K562 (cell line): ENCODE measurements around the gene ILKAP. TPM values are rescaled to one million over a fixed set of nuclear protein-coding genes. Genes with fewer than 3 reads are reported as not detected.
A peak's percentile ranks its signal among the peaks of the same experiment; 100 is the strongest.

Experiments
- C11orf30 ChIP-seq: fragments of 450-650 bp; IDR thresholded peaks from 2 replicates; pipeline ENCODE4 v1.6.1; 2016; ENCODE audit warnings: low read depth, mild to moderate bottlenecking
- MCM3 ChIP-seq: fragments of 450-650 bp; IDR thresholded peaks from 2 replicates; pipeline ENCODE4 v1.6.1; 2016
- NR4A1 ChIP-seq, 2 experiments: fragments of 250-450 bp in 1 of 2; fragments of 450-650 bp in 1 of 2; sonication (Bioruptor Pico) in 1 of 2; IDR thresholded peaks; 2 replicates each; pipeline versions ENCODE4 v1.4.0 to v1.6.1; 2016 to 2020; ENCODE audit warnings: mild to moderate bottlenecking in 2 of 2, missing compliant biosample characterization in 1 of 2, missing genetic modification characterization in 1 of 2, moderate library complexity in 1 of 2
- PHB ChIP-seq: fragments of 250-450 bp; sonication (Bioruptor Pico); IDR thresholded peaks from 2 replicates; pipeline ENCODE4 v1.5.0; 2021
- PTRF ChIP-seq: fragments of 450-650 bp; IDR thresholded peaks from 2 replicates; pipeline ENCODE4 v1.6.1; 2016; ENCODE audit warnings: mild to moderate bottlenecking, missing genetic modification characterization, missing compliant biosample characterization
- ZFP30 ChIP-seq: fragments of 250-450 bp; sonication (Bioruptor Pico); IDR thresholded peaks from 2 replicates; pipeline ENCODE4 v1.8.0; 2022; ENCODE audit warnings: moderate library complexity, mild to moderate bottlenecking, inconsistent platforms, borderline replicate concordance
- ZNF165 ChIP-seq: fragments of 250-450 bp; sonication (Bioruptor Pico); IDR thresholded peaks from 2 replicates; pipeline ENCODE4 v1.4.0; 2020; ENCODE audit warnings: borderline replicate concordance
- ZNF174 ChIP-seq: fragments of 250-450 bp; sonication (Bioruptor Pico); IDR thresholded peaks from 2 replicates; pipeline ENCODE4 v1.4.0; 2020; ENCODE audit warnings: mild to moderate bottlenecking
- ZNF212 ChIP-seq: fragments of 450-650 bp; formaldehyde crosslinking; IDR thresholded peaks from 2 replicates; pipeline ENCODE4 v1.4.0; 2020; ENCODE audit warnings: mild to moderate bottlenecking
- ZNF277 ChIP-seq: fragments of 250-450 bp; sonication (Bioruptor Pico); IDR thresholded peaks from 2 replicates; pipeline ENCODE4 v1.8.0; 2022; ENCODE audit warnings: inconsistent platforms, mild to moderate bottlenecking, moderate library complexity, borderline replicate concordance
- ZNF311 ChIP-seq: fragments of 250-450 bp; sonication (Bioruptor Pico); IDR thresholded peaks from 2 replicates; pipeline ENCODE4 v1.4.0; 2020; ENCODE audit warnings: mild to moderate bottlenecking, moderate library complexity
- ZNF589 ChIP-seq: fragments of 200-800 bp; sonication (Bioruptor generic); IDR thresholded peaks from 2 replicates; pipeline ENCODE4 v1.6.1; 2016; ENCODE audit warnings: low read depth, missing genetic modification characterization, missing compliant biosample characterization
- ZNF764 ChIP-seq: fragments of 250-450 bp; sonication (Bioruptor Pico); IDR thresholded peaks from 2 replicates; pipeline ENCODE4 v1.4.0; 2020; ENCODE audit warnings: low read depth, mild to moderate bottlenecking, moderate library complexity
- polyA plus RNA-seq, 8 experiments: library from polyadenylated mRNA; depleted of rRNA in 4 of 8; stranded (reverse) in 5 of 8; unstranded in 3 of 8; fragments of >200 nt; fragmentation: Nextera tagmentation in 2 of 8; fragmentation: Illumina TruSeq in 1 of 8; extraction: Ambion mirVana in 2 of 8; extraction: Trizol in 1 of 8; gene quantifications; 2 replicates each; pipeline versions ENCODE4 v1.2.1 to v1.2.3, GENCODE V29; 2011 to 2014; ENCODE audit warnings: inconsistent platforms in 1 of 8, missing spikeins in 1 of 8
- total RNA-seq, 7 experiments: library from RNA; depleted of rRNA in 6 of 7; stranded (reverse); fragments of >200 nt in 6 of 7; fragmentation: Illumina TruSeq in 2 of 7; extraction: Trizol in 2 of 7; gene quantifications; 2 replicates each; pipeline versions ENCODE4 v1.2.1 to v1.2.3, GENCODE V29; 2011 to 2021; ENCODE audit warnings: low replicate concordance in 1 of 7
- TF ChIP-seq, protein P1 (sequence below): fragments of 250-450 bp; sonication (Bioruptor Pico); IDR thresholded peaks from 2 replicates; pipeline ENCODE4 v1.5.1; 2021; ENCODE audit warnings: mild to moderate bottlenecking
- TF ChIP-seq, protein P2 (sequence below): sonication (generic); formaldehyde crosslinking; IDR thresholded peaks from 2 replicates; pipeline ENCODE4 v1.8.0; 2022; ENCODE audit warnings: missing genetic modification reagents, mild to moderate bottlenecking, borderline replicate concordance
- TF ChIP-seq, protein P3 (sequence below), 2 experiments: fragments of 450-650 bp in 1 of 2; sonication (generic) in 1 of 2; formaldehyde crosslinking in 1 of 2; IDR thresholded peaks in 1 of 2; conservative IDR thresholded peaks in 1 of 2; 2 replicates each; pipeline versions ENCODE4 v1.6.1 to v1.8.1; 2016 to 2023; ENCODE audit warnings: mild to moderate bottlenecking in 2 of 2, moderate library complexity in 2 of 2, inconsistent platforms in 1 of 2, missing genetic modification reagents in 1 of 2
- TF ChIP-seq, protein P4 (sequence below): sonication (generic); formaldehyde crosslinking; IDR thresholded peaks from 2 replicates; pipeline ENCODE4 v1.8.1; 2023; ENCODE audit warnings: missing genetic modification reagents, mild to moderate bottlenecking, borderline replicate concordance

Gene ILKAP
- total and polyA plus RNA-seq, 9 of the 15 experiments (the other 6 are each of a cell fraction or from before 2014, with no cell fraction given): 3.1 to 43.9 (median 20.7) TPM

- TF ChIP-seq ZNF277 (CRISPR knock-in tag): no peak
- TF ChIP-seq MCM3: no peak
- peak; percentile 88 for TF ChIP-seq C11orf30
- TF ChIP-seq ZNF311 (CRISPR knock-in tag): no peak
- TF ChIP-seq, protein P1, sequence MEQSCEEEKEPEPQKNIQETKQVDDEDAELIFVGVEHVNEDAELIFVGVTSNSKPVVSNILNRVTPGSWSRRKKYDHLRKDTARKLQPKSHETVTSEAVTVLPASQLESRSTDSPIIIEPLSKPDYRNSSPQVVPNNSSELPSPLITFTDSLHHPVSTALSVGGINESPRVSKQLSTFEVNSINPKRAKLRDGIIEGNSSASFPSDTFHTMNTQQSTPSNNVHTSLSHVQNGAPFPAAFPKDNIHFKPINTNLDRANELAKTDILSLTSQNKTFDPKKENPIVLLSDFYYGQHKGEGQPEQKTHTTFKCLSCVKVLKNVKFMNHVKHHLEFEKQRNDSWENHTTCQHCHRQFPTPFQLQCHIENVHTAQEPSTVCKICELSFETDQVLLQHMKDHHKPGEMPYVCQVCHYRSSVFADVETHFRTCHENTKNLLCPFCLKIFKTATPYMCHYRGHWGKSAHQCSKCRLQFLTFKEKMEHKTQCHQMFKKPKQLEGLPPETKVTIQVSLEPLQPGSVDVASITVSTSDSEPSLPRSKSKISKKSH: no peak
- TF ChIP-seq, protein P2, sequence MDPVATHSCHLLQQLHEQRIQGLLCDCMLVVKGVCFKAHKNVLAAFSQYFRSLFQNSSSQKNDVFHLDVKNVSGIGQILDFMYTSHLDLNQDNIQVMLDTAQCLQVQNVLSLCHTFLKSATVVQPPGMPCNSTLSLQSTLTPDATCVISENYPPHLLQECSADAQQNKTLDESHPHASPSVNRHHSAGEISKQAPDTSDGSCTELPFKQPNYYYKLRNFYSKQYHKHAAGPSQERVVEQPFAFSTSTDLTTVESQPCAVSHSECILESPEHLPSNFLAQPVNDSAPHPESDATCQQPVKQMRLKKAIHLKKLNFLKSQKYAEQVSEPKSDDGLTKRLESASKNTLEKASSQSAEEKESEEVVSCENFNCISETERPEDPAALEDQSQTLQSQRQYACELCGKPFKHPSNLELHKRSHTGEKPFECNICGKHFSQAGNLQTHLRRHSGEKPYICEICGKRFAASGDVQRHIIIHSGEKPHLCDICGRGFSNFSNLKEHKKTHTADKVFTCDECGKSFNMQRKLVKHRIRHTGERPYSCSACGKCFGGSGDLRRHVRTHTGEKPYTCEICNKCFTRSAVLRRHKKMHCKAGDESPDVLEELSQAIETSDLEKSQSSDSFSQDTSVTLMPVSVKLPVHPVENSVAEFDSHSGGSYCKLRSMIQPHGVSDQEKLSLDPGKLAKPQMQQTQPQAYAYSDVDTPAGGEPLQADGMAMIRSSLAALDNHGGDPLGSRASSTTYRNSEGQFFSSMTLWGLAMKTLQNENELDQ: no peak
- no peak for TF ChIP-seq ZNF589 (CRISPR knock-in tag)
- TF ChIP-seq ZNF174 (CRISPR knock-in tag): no peak
- TF ChIP-seq PHB (CRISPR knock-in tag): no peak
- no peak for TF ChIP-seq ZFP30 (CRISPR knock-in tag)
- TF ChIP-seq PTRF: no peak
- TF ChIP-seq, protein P3, sequence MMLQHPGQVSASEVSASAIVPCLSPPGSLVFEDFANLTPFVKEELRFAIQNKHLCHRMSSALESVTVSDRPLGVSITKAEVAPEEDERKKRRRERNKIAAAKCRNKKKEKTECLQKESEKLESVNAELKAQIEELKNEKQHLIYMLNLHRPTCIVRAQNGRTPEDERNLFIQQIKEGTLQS (IDR thresholded peaks at IDR 0.05): peak; percentile 41; the same call in 1 of the 2 replicates
- TF ChIP-seq, protein P3 (CRISPR knock-in tag; conservative IDR thresholded peaks at IDR 0.05): no peak
- TF ChIP-seq ZNF212 (CRISPR knock-in tag): no peak
- no peak for TF ChIP-seq ZNF165 (CRISPR knock-in tag)
- TF ChIP-seq NR4A1 (CRISPR knock-in tag; IDR thresholded peaks at IDR 0.05): no peak
- no peak for TF ChIP-seq NR4A1 (tag; IDR thresholded peaks at IDR 0.05)
- no peak for TF ChIP-seq ZNF764 (CRISPR knock-in tag)
- TF ChIP-seq, protein P4, sequence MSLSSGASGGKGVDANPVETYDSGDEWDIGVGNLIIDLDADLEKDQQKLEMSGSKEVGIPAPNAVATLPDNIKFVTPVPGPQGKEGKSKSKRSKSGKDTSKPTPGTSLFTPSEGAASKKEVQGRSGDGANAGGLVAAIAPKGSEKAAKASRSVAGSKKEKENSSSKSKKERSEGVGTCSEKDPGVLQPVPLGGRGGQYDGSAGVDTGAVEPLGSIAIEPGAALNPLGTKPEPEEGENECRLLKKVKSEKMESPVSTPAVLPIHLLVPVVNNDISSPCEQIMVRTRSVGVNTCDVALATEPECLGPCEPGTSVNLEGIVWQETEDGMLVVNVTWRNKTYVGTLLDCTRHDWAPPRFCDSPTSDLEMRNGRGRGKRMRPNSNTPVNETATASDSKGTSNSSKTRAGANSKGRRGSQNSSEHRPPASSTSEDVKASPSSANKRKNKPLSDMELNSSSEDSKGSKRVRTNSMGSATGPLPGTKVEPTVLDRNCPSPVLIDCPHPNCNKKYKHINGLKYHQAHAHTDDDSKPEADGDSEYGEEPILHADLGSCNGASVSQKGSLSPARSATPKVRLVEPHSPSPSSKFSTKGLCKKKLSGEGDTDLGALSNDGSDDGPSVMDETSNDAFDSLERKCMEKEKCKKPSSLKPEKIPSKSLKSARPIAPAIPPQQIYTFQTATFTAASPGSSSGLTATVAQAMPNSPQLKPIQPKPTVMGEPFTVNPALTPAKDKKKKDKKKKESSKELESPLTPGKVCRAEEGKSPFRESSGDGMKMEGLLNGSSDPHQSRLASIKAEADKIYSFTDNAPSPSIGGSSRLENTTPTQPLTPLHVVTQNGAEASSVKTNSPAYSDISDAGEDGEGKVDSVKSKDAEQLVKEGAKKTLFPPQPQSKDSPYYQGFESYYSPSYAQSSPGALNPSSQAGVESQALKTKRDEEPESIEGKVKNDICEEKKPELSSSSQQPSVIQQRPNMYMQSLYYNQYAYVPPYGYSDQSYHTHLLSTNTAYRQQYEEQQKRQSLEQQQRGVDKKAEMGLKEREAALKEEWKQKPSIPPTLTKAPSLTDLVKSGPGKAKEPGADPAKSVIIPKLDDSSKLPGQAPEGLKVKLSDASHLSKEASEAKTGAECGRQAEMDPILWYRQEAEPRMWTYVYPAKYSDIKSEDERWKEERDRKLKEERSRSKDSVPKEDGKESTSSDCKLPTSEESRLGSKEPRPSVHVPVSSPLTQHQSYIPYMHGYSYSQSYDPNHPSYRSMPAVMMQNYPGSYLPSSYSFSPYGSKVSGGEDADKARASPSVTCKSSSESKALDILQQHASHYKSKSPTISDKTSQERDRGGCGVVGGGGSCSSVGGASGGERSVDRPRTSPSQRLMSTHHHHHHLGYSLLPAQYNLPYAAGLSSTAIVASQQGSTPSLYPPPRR (CRISPR knock-in tag): no peak
Observed at GRCh38 chr2:238167761-238168160, 35.7 kb downstream of the ILKAP start (continued).
